Smooth muscle cell of the coronary artery (primary cell): ENCODE results near the gene NOM1. TPM values are rescaled to one million over a fixed set of nuclear protein-coding genes. Genes with fewer than 3 reads are reported as not detected.

ENCODE experiments used
- total RNA-seq: library from RNA; depleted of rRNA; stranded (reverse); fragments of >200 nt; gene quantifications from 2 replicates; pipeline ENCODE4 v1.2.3, GENCODE V29; 2014; ENCODE audit warnings: low replicate concordance

NOM1 gene, protein sequence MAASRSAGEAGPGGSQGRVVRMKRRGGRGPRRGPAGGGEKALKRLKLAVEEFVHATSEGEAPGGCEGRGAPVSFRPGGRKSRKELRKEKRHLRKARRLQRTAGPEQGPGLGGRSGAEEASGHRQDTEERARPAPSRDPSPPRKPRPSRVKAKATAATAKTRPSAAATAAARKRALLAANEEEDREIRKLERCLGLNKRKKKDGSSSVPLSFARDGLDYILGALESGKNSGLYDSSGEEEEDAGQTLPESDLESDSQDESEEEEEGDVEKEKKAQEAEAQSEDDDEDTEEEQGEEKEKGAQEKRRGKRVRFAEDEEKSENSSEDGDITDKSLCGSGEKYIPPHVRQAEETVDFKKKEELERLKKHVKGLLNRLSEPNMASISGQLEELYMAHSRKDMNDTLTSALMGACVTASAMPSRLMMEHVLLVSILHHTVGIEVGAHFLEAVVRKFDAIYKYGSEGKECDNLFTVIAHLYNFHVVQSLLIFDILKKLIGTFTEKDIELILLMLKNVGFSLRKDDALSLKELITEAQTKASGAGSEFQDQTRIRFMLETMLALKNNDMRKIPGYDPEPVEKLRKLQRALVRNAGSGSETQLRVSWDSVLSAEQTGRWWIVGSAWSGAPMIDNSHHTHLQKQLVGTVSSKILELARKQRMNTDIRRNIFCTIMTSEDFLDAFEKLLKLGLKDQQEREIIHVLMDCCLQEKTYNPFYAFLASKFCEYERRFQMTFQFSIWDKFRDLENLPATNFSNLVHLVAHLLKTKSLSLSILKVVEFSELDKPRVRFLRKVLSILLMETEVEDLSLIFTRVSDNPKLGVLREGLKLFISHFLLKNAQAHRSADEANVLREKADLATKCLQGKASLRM
- 9.4 and 11.5 TPM in 2 replicates for total RNA-seq

DNA sequence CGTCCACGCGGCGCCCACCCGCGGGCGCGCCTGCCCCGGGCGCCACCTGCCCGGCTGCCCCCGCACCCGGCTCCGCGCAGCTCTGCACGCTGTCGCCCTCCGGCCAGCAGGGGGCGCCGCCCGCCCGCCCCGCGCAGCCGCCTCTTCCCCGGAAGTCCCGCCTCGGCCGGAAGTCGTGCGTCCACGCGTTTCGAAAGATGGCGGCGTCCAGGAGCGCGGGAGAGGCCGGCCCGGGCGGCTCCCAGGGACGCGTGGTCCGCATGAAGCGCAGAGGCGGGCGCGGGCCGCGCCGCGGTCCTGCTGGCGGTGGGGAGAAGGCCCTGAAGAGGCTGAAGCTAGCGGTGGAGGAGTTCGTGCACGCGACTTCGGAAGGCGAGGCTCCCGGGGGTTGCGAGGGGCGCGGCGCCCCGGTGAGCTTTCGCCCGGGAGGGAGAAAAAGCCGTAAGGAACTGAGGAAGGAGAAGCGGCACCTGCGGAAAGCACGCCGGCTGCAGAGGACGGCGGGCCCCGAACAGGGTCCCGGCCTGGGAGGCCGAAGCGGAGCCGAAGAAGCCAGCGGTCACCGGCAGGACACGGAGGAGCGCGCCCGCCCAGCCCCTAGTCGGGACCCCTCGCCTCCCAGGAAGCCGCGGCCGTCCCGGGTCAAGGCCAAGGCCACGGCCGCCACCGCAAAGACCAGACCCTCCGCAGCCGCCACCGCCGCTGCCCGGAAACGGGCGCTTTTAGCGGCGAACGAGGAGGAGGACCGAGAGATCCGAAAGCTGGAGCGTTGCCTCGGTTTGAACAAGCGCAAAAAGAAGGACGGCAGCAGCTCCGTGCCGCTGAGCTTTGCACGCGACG, at the start of gene NOM1:
NOM1 (plus strand) TSS at position 172 of the 840 bp plus-strand sequence; CDS start at position 198, 26 bp downstream.

DNA sequence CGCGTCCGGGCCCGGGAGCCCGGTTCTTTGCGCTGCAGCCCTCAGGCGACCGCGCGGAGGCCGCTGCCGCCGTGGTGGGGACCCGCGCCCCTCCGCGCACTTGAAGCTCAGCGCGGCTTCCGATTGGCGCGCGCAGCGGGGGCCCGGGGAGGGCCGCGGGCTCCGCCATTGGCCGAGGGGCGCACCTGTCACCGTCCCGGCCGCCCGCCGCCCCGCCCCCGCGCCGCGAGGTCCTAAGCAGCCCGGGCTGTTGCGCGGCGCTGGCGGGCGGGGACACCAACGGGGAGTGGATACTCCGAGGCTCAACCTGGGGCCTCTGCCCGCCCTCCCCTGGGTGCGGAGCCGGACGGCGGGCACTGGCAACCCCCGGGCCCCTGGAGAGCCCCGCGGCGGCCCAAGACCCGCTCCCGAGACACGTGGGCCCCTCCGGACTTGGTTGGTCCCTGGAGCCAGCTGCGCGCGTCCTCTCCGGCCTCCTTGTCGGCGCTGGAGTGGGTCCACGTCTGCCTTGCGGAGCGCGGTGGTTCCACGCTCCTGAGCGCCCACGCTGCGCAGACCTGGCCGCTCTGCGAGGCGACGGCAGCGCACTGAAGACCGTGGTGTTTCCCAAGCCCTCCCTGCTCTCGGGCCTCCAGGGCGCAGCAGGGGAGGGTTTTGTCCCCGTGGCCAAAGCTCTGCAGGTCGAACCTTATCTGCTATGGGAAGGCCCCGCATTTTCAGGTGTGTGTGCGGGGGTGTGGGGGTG, 61.2 kb downstream of the NOM1 start, which contains the start of gene MNX1:
MNX1 (minus strand) TSS at position 76 of the 745 bp plus-strand sequence. CDS start 313 bp downstream, outside the sequence.

Other genes with a start within 250 kb of the NOM1 start
- gene LMBR1, start 56.5 kb upstream of the NOM1 start, total RNA-seq, result 36.4 and 51.7 TPM in 2 replicates
- gene MNX1, start 61.0 kb downstream of the NOM1 start, total RNA-seq, result not detected in 2 replicates
- 36.9 and 70.9 TPM in 2 replicates for gene UBE3C, start 189.2 kb downstream of the NOM1 start, total RNA-seq